ENCODE measurements around the gene HNRNPAB.
"Not testable (repeated sequence)": the region's sequence is repeated elsewhere in the genome, so short reads cannot be mapped to it uniquely, and the experiment has no call there.

Gene HNRNPAB

DNA sequence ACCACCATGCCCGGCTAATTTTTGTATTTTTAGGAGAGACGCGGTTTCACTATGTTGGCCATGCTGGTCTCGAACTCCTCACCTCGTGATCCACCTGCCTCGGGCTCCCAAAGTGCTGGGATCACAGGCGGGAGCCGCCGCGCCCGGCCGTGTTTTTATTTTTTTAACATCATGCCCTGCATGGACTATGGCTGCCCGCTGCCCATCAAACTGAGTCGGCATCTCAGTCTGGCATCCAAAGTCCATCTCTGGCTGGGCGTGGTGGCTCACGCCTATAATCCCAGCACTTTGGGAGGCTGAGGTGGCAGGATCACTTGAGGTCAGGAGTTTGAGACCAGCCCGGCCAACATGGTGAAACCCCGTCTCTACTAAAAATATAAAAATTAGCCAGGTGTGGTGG is 49.3 kb downstream of the HNRNPAB start:
- H3K4me2 ChIP-seq (ENCODE audit: low read length); H2BK120ac ChIP-seq (ENCODE audit: low read depth, low read length); H2AK5ac ChIP-seq (ENCODE audit: low read length); H3K4me3 ChIP-seq (ENCODE audit: low read length); H3K27ac ChIP-seq (ENCODE audit: low read depth, low read length); H3K56ac ChIP-seq (ENCODE audit: low read length); H2BK5ac ChIP-seq (ENCODE audit: low read length); H4K8ac ChIP-seq (ENCODE audit: low read depth, low read length); H3K27me3 ChIP-seq (ENCODE audit: insufficient read depth, low read length, poor library complexity); H3K4me1 ChIP-seq (ENCODE audit: control insufficient read depth, low read depth, low read length); H3K23ac ChIP-seq (ENCODE audit: low read length); H3K4ac ChIP-seq (ENCODE audit: low read depth, low read length); H4K5ac ChIP-seq (ENCODE audit: low read length); DNase-seq; H3K9ac ChIP-seq (ENCODE audit: low read length); H3K18ac ChIP-seq (ENCODE audit: low read length); H3K79me2 ChIP-seq (ENCODE audit: control insufficient read depth, insufficient read depth, low read length); H3K79me1 ChIP-seq (ENCODE audit: low read length); H3K36me3 ChIP-seq (ENCODE audit: control insufficient read depth, insufficient read depth, low read length); H2BK15ac ChIP-seq (replicated peaks; ENCODE audit: low read depth): not testable (repeated sequence)
- no CpG with 5 or more reads among the region's 18 CpGs for WGBS (ENCODE audit: extremely low coverage, insufficient coverage, low lambda C conversion rate)

DNA sequence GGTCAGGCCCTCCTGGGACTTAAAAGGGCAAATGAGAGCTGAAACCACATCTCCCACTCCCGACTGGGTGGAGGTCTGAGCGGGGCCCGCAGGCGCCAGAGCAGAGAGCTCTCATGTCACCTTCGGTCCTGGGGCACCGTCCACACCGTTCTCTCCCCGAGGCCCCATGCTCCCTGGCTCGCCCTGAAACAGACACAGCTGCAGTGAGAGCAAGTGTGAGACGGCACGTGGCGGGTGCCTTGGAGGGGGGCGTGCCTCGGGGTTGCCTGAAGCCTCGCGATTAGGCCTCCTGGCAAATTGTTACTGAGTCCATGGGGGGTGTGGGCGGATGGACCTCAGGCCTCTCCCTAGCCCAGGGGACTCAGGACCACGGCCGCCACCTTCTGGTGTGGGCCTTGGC is 52.4 kb downstream of the HNRNPAB start:
- Histone ChIP-seq H3K27me3 (ENCODE audit: insufficient read depth, low read length, poor library complexity) (no peaks in the 10 kb centered on the region), H3K4me2 (ENCODE audit: low read length) (no peak overlapping the region), H4K5ac (ENCODE audit: low read length) (no peak overlapping the region), H3K9ac (ENCODE audit: low read length) (no peak overlapping the region), H4K8ac (ENCODE audit: low read depth, low read length) (no peak overlapping the region), H3K56ac (ENCODE audit: low read length) (peak overlapping the region; percentile 1), H2BK120ac (ENCODE audit: low read depth, low read length) (no peak overlapping the region), H3K79me2 (ENCODE audit: control insufficient read depth, insufficient read depth, low read length) (no peaks in the 10 kb centered on the region), H3K4me3 (ENCODE audit: low read length) (no peak overlapping the region), H3K4me1 (ENCODE audit: control insufficient read depth, low read depth, low read length) (no peaks in the 10 kb centered on the region), H2BK5ac (ENCODE audit: low read length) (no peak overlapping the region), H3K18ac (ENCODE audit: low read length) (no peak overlapping the region), H3K79me1 (ENCODE audit: low read length) (no peaks in the 10 kb centered on the region), H2AK5ac (ENCODE audit: low read length) (no peak overlapping the region), H3K23ac (ENCODE audit: low read length) (no peak overlapping the region), H3K36me3 (ENCODE audit: control insufficient read depth, insufficient read depth, low read length) (no peaks in the 10 kb centered on the region), H3K4ac (ENCODE audit: low read depth, low read length) (no peak overlapping the region), H2BK15ac (replicated peaks; ENCODE audit: low read depth) (no peak overlapping the region), H3K27ac (ENCODE audit: low read depth, low read length) (no peak overlapping the region)
- WGBS (ENCODE audit: extremely low coverage, insufficient coverage, low lambda C conversion rate) = no CpG with 5 or more reads among the region's 19 CpGs
- no peak for DNase-seq

DNA sequence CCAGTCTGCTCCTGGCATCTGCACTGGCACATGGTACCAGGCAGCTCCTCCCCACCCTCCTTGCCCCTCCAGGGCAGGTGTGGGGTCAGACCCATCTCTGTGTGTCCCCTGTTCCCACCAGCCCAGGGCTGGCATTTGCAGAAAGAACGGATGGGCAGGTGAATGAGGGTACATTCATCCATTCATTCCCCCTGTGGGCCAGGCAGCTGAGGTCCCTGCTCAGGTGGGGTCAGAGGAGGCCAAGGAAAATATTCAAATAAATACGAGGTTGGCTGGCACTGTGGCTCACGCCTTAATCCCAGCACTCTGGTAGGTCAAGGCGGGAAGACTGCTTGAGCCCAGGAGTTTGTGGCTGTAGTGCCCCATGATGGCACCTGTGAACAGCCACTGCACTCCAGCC is 53.3 kb downstream of the HNRNPAB start:
- Histone ChIP-seq H3K23ac (ENCODE audit: low read length) (no peak overlapping the region), H3K4me2 (ENCODE audit: low read length) (no peak overlapping the region), H3K56ac (ENCODE audit: low read length) (no peak overlapping the region), H2BK5ac (ENCODE audit: low read length) (no peak overlapping the region), H3K4me1 (ENCODE audit: control insufficient read depth, low read depth, low read length) (no peaks in the 10 kb centered on the region), H3K79me1 (ENCODE audit: low read length) (no peaks in the 10 kb centered on the region), H2BK120ac (ENCODE audit: low read depth, low read length) (no peak overlapping the region), H2BK15ac (replicated peaks; ENCODE audit: low read depth) (no peak overlapping the region), H4K8ac (ENCODE audit: low read depth, low read length) (no peak overlapping the region), H4K5ac (ENCODE audit: low read length) (no peak overlapping the region), H3K79me2 (ENCODE audit: control insufficient read depth, insufficient read depth, low read length) (no peaks in the 10 kb centered on the region), H2AK5ac (ENCODE audit: low read length) (no peak overlapping the region), H3K18ac (ENCODE audit: low read length) (no peak overlapping the region), H3K4ac (ENCODE audit: low read depth, low read length) (no peak overlapping the region), H3K36me3 (ENCODE audit: control insufficient read depth, insufficient read depth, low read length) (no peaks in the 10 kb centered on the region), H3K9ac (ENCODE audit: low read length) (no peak overlapping the region), H3K4me3 (ENCODE audit: low read length) (no peak overlapping the region), H3K27ac (ENCODE audit: low read depth, low read length) (no peak overlapping the region), H3K27me3 (ENCODE audit: insufficient read depth, low read length, poor library complexity) (no peaks in the 10 kb centered on the region)
- WGBS (ENCODE audit: extremely low coverage, insufficient coverage, low lambda C conversion rate) = no CpG with 5 or more reads among the region's 4 CpGs
- DNase-seq = no peak

DNA sequence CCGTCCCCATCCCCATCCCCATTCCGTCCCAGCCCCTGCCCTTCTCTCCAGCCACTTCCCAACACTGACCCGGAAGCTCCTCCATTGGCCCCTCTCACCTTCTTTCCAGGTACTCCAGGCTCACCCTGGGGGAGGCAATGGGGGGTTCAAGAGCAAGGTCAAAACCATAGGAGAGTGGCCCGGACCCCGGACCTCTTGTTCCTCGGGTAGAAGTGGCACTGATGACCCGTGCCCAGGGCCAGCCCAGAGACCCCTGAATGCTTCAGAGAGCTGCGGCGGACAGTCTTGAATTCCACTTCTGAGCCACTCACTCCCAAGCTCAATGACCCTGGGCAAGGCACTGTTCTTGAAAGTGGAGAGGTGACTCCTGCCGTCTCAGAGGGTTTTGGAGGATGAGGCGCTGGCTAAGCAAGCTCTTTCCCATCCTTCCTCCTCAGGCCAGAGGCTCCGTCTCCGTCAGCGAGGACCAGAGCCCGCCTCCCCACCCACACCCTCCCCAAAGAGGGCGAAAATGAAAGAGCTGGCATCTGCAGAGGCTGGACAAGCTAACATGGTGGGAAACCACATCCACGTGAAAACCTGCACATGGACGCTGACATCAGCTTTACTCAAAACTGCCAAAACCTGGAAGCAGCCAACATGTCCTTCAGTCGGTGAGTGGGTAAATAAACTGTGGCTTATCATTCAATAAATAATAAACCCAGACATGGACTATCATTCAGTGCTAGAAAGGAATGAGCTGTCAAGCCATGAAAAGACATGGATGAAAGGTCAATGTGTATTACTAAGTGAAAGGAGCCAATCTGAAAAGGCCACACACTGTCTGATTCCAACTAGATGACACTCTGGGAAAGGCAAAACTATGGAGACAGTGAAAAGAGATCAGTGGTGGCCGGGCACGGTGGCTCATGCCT is 55.5 kb downstream of the HNRNPAB start:
- Histone ChIP-seq H3K36me3 (ENCODE audit: control insufficient read depth, insufficient read depth, low read length) (no peaks in the 10 kb centered on the region), H3K27me3 (ENCODE audit: insufficient read depth, low read length, poor library complexity) (no peaks in the 10 kb centered on the region)

More for the DNA sequence above, 55.5 kb downstream of the HNRNPAB start:
- Histone ChIP-seq H4K5ac (ENCODE audit: low read length) (no peak overlapping the region), H3K4me3 (ENCODE audit: low read length) (no peak overlapping the region), H3K27ac (ENCODE audit: low read depth, low read length) (no peak overlapping the region), H4K8ac (ENCODE audit: low read depth, low read length) (no peak overlapping the region), H3K56ac (ENCODE audit: low read length) (no peak overlapping the region), H3K4ac (ENCODE audit: low read depth, low read length) (no peak overlapping the region), H3K79me2 (ENCODE audit: control insufficient read depth, insufficient read depth, low read length) (no peaks in the 10 kb centered on the region), H3K4me1 (ENCODE audit: control insufficient read depth, low read depth, low read length) (no peaks in the 10 kb centered on the region), H3K4me2 (ENCODE audit: low read length) (no peak overlapping the region), H2BK120ac (ENCODE audit: low read depth, low read length) (no peak overlapping the region), H3K79me1 (ENCODE audit: low read length) (no peaks in the 10 kb centered on the region), H2BK15ac (replicated peaks; ENCODE audit: low read depth) (no peak overlapping the region), H2AK5ac (ENCODE audit: low read length) (no peak overlapping the region), H3K9ac (ENCODE audit: low read length) (no peak overlapping the region), H3K18ac (ENCODE audit: low read length) (no peak overlapping the region), H3K23ac (ENCODE audit: low read length) (no peak overlapping the region), H2BK5ac (ENCODE audit: low read length) (no peak overlapping the region)
- no peak for DNase-seq
- no CpG with 5 or more reads among the region's 21 CpGs for WGBS (ENCODE audit: extremely low coverage, insufficient coverage, low lambda C conversion rate)

Data from mesendoderm (in vitro differentiated cells).